Kidney glomerular epithelial cell (primary cell): Measurements from ENCODE around the gene RUNX2.
"Not testable (repeated sequence)": the region's sequence is repeated elsewhere in the genome, so short reads cannot be mapped to it uniquely, and the experiment has no call there.

Source experiments
- DNase-seq: peaks from one replicate; lab custom pipeline; 2025; lab: John Stamatoyannopoulos, UW

RUNX2 gene

GRCh38 chr6:45556828-45557227 is 228.7 kb downstream of the RUNX2 start:
- DNase-seq, result no peak

- no peak for DNase-seq
These were observed 229.3 kb downstream of the RUNX2 start for GRCh38 chr6:45557454-45557853.

GRCh38 chr6:45558858-45559257 is 230.7 kb downstream of the RUNX2 start:
- DNase-seq, result no peak

GRCh38 chr6:45560321-45560820 is 232.2 kb downstream of the RUNX2 start:
- not testable (repeated sequence) for DNase-seq

- no peak for DNase-seq
These were observed 234.0 kb downstream of the RUNX2 start for GRCh38 chr6:45562171-45562570.

- no peak for DNase-seq
These were observed 234.9 kb downstream of the RUNX2 start for GRCh38 chr6:45563041-45563440.

DNA sequence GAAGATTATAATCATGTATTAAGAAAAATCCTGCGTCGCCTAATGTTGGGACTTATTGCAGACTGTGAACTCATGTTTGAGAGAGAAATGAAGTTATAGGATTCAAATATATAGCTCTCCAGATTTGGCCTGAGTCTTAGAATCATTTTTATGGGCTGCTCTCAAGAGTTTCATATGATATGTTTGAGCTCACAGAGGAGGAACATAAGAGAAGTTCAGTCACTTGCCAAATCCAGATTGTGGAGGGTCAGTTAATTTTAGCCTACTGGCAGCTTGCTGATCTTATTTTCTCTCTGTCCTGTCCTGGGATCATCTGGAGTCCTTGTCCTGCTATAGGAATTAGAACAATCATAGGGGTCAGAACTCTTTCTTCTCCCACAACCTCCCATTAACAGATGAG is 235.7 kb downstream of the RUNX2 start:
- no peak for DNase-seq

- peak; percentile 86 for DNase-seq
These were observed 238.8 kb downstream of the RUNX2 start for GRCh38 chr6:45566882-45567281.

- DNase-seq, result no peak
These were observed 239.7 kb downstream of the RUNX2 start for GRCh38 chr6:45567879-45568278.

GRCh38 chr6:45568626-45569025 is 240.5 kb downstream of the RUNX2 start:
- DNase-seq, result no peak

- no peak for DNase-seq
These were observed 241.2 kb downstream of the RUNX2 start for GRCh38 chr6:45569210-45569945.

GRCh38 chr6:45571159-45571558 is 243.0 kb downstream of the RUNX2 start:
- no peak for DNase-seq

- DNase-seq, result no peak
These were observed 244.7 kb downstream of the RUNX2 start for GRCh38 chr6:45572833-45573232.

DNA sequence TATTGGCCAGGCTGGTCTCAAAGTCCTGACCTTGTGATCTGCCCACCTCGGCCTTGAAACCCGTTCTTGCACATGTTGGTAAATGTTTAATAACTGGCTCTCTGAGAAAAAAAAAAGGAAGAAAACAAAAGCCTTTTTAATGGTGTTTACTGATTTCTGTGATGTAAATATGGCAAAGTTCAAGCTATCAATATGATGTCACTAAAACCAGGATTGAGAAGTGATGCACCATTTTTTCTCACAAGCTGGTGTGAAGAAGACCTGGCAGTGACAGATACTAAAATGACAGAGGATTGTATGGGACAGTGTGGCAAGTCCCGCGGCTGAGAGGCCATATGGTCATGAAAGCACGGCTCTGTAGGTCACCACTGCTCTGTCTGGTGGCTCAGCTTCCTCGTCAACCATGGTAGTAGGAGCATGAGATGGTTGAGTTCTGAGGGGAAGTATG is 245.9 kb downstream of the RUNX2 start:
- no peak for DNase-seq

- no peak for DNase-seq
These were observed 246.8 kb downstream of the RUNX2 start for GRCh38 chr6:45574885-45575284.

- no peak for DNase-seq
These were observed 248.8 kb downstream of the RUNX2 start for GRCh38 chr6:45576648-45577624.

GRCh38 chr6:45577836-45578504 is 249.8 kb downstream of the RUNX2 start:
- no peak for DNase-seq

DNA sequence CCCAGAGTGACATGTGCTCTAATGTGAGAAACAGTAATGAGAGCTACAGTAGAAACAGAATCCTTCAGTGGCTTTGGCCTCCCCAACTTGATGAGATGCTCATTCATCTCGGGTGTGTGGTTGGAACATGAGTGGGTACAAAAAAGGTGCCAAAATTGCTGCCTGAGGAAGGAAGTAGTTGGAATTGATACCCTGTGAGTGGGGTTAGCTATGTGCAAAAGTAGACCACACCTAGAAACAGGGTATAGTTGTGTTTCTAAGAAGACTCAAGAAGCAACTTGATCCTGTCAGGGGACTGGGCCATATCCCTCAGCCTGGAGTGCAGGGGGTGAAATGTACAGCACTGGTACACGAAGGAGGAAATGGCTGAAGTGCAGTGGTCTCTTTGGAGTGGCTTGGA is 256.0 kb downstream of the RUNX2 start:
- no peak for DNase-seq

DNA sequence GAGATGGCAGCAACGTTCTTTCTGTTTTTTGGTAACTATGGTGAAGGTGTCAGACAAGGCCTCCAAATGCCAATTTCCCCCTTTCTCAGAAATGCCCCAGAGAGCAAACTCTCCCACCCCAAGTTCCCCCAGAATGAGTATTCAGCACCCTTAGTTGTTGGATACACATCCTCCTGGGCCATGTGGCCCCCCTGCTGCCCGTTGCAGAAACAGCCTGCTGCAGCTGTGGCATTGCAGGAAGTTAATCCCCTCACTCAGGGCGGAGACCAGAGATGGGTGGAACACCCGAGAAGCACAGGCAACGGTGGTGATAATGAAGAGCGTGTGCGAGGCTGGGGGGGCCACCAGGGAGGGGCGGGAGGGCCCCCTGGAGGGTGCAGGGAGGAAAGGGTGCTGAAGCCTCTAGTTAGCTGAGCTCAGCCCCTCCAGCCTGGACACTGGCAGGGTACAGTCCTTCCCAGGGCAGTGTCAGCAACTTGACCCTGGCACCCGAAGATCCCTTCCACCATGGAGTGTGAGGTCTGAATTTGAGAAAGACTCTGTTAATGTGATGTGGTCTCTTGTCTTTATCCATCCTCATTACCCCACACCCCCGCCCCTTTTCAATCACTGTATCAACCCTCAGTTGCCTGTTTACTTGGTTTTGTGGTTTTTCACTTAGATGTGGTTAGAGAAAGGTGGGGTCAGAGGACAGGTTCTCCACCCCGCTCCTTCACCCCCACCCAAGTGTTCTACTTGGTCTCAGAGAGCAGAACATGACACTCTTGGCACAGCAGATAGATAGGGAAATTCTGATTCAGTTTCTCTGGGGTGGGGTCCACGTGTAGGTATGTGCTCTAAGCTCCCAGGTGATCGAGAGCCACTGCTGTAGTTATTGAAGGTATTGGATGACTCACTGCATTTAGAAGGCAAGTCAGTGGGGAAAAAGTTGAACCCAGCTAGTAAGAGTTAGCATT is 258.4 kb downstream of the RUNX2 start:
- DNase-seq, result no peak

GRCh38 chr6:45587229-45588060 is 259.3 kb downstream of the RUNX2 start:
- no peak for DNase-seq
